Nucleus accumbens (tissue), 56 donors: ENCODE results near the gene LINGO1.

Source experiments
- DNase-seq, 56 donors: peaks; one replicate each; lab custom pipeline; 2025; lab: John Stamatoyannopoulos, UW

The LINGO1 gene

DNA sequence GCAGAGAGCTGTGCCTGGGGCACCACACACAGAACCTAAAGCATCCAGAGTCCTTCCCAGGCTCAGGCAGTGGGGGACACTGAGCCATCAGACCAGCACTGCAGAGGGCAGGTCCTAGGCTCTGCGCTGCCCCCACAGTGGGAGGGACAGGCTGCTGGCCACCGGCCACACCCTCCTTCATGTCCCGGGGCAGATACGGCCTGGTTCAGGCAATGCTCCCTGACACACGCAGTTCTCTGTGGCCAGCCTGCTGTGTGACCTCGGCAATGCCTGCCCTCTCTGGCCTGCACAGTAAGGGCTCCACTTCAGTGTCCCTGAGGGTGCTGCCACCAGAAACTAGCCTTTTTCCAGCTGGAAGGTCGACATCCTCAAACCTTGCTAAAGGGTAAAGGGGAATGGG is 12.4 kb downstream of the LINGO1 start:
- no peak for DNase-seq

- DNase-seq, result no peak
These were observed 12.8 kb downstream of the LINGO1 start for GRCh38 chr15:77619883-77620282.

DNA sequence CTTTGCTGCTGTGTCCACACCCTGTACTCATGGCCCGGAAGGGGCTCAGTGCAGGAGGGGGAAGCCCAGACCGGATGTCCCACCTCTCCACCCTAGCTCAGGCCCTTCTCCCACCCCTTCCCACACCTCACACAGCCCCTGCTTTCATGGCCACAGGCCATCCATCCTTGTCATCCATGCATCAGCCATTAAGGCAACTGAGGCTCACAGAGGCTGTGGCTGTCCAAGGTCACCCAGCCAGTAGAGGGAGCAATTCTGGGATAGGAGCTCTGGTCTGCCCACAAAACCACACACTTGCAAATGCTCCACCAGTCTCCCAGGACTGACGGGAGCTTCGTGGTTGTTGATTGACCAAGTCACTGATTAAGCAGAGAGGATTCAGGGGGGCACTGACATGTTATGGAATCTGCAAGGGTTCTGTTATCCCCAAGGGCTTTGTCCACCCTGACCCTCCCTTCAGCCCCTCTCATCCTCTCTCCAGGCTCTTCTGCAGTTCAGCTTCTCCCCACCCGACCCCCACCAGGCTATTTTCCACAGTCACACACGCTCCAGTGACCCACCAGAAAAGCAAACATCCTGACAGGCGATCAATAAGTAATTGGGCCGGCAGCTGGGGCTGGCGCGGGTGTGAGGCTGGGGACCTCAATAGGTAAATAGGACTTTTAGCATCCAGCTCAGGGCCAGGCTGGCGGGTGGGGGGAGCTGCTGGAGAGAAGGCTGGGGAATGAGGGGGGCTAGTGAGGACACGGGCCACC is 15.1 kb downstream of the LINGO1 start:
- DNase-seq, result no peak

DNA sequence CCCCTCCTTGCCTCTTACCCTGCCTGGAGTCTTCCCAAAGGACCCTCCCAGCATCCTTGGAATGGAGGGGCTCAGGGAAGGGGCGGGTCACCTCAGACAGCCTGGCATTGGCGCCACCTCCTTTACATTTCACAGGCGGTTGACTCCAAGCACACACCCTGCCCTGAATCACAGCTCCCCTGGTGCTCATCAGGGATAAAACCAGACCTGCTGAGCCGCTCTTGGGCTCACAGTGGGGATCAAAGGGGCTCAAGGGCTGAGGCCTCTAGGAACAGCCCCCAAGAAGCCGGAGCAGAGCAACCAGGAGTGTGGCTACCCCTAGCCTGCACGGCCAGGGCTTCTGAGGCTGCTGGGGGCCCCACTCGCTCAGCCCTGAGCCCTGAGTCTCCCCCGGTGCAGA is 16.6 kb downstream of the LINGO1 start:
- DNase-seq, result no peak

- DNase-seq, result no peak
These were observed 17.2 kb downstream of the LINGO1 start for GRCh38 chr15:77615472-77615871.

DNA sequence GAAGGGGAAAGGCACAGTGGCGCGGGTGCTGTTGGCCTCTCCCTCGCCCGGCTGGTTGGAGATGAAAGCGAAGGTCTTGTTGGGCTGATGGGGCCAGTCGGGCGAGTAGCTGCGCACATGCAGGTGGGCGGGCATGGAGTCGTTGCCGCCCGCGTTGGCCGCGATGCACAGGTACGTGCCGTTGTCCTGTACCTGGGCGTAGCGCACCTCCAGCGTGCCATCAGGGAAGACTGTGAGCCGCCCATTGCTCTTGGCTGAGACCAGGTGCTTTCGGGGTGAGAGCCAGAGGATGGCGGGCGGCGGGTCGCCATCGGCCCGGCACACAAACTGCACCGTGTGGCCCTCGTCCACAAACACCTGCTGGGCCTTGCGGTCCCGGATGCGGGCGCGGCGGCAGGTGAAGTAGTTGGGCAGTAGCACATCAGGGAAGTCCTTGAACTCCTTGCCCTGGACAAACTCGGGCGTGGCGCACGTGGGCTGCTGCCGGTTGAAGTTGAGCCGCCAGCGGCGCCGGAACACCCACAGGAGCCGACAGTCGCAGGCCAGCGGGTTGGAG is 18.4 kb downstream of the LINGO1 start:
- DNase-seq, result no peak

GRCh38 chr15:77613814-77614213 is 18.9 kb downstream of the LINGO1 start:
- no peak for DNase-seq

DNA sequence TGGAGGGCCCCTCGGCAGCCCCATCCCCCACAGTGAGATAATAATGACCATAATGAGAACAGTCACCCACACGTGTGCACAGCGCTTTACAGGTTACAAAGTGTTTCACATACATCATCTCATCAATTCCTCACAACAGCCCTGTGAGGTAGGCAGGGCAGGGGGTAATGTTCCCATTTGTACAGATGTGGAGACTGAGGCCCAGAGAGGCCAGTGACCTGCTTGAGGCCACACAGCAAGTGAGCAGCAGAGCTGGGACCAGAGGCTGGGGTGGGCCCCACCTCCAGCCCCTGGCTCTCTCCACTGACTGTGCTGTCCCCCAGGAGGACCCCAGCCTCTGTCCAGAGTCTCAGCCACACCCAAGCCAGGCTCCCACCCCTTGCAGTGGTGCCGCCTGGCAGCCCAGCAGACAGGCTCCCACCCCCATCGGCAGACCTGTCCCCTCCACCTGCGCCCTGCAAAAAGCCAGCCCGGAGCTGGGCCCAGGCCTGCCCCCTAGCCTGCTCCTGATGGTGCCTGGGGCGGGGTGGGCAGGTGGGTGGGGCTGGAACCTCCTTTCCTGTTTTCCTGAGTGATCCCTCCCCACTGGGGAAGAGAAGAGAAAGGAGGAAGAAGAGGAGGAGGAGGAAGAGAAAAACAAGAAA is 19.6 kb downstream of the LINGO1 start:
- DNase-seq, result no peak

DNA sequence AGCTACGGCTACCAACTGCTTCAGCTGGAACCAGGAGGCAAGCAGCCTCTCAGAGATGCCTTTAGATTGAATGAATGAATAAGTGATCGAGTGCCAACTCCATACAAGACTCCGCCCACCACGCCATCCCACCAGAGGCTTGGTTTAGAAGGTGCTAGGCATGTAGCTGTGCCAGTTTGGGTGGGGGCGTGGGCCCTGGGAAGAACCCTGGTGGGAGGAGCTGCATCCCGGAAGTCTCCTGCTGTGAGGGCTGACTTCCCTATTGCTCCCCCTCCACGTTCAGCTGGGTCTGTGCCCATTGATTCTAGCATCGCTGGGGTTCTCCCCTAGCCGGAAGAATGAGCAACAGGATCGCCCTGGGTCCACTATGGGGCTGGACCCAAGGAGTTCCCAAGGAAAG is 20.9 kb downstream of the LINGO1 start:
- peak in 37 of 56 donors; percentile 9 to 76 (median 50) for DNase-seq

DNA sequence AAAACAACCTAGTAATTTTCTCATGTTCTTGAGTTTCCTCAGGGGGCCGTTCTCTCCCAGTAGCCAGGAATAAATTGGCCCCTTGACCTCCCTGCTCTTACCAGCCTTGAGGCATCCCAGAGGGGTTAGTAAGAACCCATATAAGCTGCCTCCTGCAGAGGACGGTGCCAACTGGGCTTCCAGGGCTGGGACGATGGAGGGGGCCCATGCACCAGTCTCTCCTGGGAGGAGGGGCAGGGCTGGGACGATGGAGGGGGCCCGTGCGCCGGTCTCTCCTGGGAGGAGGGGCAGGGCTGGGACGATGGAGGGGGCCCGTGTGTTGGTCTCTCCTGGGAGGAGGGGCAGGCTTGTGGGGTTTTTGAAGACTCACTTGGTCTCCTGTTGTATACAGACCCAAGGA is 22.0 kb downstream of the LINGO1 start:
- no peak for DNase-seq

DNA sequence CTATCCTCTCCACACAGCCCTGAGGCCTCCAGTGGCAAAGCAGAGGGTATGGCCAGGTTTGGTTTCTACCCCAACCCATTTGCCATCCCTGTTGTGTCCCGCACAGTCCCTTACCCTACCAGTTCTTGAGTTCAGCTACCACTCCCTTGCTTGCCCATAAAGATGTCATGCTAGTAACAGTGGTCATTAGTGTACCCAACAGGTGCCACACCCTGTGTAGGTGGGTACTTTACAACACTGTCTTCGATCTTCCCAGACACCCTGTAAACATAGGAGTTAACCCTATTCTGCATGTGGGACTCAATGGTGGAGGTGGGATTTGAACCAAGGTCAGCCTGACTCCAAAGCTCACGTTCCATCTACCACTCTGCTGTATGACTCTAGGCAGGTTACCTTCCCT is 23.2 kb downstream of the LINGO1 start:
- DNase-seq, result no peak

GRCh38 chr15:77608774-77609173 is 23.9 kb downstream of the LINGO1 start:
- DNase-seq, result peak in 1 of 56 donors; percentile 21

DNA sequence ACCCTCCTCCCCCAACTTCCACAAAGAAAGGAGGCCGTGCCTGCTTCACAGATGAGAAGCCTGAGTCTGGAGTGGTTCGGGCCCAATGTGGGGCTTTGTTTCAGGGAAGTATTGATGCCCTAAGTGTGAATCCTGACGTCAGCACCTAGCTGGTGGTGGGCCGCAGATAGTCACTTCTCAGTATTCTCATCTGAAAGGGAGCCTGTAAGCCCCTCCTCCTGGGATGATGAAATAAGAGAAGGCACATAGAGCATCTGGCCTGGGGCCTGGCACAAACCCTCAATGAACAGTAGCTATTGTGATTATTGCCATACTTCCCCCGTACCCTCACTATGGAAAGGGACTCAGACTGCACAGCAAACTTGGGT is 24.8 kb downstream of the LINGO1 start:
- peak in 23 of 56 donors; percentile 18 to 68 (median 41) for DNase-seq

DNA sequence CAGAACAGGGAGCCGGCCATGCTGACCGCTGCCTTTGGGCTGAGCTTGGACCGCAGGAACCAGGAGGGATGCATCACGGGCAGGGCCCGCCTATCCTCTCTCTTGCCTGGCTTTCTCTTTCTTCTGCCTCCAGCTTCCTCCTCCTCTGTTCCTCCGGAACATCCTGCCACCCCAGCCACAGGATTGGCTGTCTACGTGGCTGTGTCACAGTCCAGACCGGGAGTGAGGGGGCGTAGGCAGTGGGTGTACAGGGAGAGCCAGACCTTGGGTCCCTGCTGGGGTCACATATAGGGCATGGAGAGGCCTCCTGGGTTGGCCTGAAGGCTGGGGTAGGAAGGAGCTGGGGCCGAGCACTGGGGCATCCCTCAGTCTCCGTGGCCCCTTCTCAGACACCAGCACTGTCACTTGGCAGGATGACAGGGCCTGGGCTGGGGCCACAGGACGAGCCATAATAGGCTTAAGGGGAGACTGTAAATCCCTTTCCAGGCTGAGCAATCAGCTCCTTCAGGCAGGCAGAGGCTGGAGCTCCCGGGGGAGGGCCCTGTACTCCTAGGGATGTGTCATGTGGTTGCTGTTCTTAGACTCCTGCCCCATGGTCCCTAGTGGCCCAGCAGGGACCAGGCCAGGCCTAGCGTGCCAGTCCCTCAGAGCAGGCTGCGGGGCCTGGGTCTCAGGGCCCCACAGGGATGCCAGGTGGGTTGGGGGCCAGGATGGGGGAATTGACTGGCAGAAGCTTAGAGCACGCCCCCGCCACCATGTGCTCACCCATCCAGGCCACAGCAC is 25.4 kb downstream of the LINGO1 start:
- DNase-seq, result peak in 19 of 56 donors; percentile 16 to 82 (median 41)

GRCh38 chr15:77606142-77607034 is 26.3 kb downstream of the LINGO1 start:
- no peak for DNase-seq

DNA sequence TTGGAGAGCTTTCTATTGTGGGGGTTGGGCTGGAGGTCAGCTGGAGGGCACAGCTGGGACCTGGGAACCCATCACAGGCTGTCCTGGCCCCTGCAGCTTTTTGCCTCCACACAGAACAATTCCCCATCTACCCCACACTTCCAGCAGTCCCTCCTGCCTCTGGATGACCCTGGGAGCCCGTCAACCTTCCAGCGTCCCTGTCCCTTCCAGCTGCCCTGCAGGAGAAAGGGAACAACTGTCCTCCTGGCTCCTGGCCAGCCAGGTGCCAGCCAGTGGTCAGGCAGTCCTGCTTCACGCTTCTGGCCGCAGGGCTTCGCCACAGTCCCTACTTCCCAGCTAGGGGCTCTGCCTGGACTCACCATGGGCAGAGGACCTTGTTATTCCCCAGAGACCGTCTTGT is 27.2 kb downstream of the LINGO1 start:
- no peak for DNase-seq

GRCh38 chr15:77604973-77605372 is 27.7 kb downstream of the LINGO1 start:
- DNase-seq, result no peak

DNA sequence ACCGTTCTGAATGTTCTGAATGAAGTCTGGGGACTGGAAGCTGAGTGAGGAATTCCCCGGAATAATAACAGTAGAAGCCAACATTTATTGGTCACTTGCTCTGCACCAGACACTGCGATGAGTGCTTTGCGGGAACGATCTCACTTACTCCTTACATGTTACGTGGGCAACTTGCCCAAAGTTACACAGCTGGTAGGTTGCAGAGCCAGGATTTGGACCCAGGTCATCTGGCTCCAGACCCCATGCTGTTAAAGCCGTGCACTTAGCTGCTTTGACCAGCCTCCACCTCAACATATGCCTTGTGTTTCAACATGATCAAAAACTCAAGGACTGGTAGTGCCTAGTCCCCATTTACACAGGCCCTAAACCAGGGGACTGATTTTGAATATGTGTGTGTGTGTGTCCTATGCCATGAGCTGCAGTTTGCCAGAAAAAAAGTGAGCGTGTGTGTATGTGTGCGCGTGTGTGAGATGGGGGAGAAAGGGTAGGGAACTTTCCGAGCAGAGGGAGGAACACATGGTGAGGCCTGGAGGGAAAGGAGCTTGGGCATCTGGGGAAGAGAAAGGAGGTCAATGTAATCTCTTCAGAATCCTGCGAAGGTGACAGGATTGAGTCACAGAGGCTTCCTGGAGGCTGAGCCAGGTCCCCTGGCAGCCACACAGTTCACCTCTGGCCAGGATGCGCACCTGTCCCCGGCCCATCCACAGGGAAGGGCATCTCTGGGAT is 28.9 kb downstream of the LINGO1 start:
- DNase-seq, result peak in 1 of 56 donors; percentile 12

DNA sequence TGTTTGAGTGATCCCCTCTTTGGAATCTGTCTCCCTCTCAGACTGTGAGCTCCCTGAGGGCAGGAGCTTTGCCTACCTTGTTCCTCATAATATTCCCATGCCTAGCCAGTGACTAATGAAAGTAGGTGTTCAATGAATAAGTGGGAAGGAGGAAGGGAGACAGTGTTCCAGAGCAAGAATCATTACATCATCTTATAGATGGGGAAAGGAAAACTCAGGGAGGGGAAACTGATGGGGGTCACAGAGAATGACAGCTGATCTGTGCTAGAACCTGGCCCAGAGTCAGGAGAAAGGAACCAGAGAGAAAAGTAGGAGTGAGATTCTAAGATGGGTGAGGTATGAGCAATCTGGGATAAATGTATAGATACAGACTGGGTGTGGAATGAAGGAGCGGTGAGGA is 29.9 kb downstream of the LINGO1 start:
- DNase-seq, result no peak
